SK-N-SH treated with all-trans-retinoic acid at 6 μM for 48 hours (cell line): ENCODE data around the gene DDIAS.

Experiments
- ARNTL ChIP-seq: fragments of 450-650 bp; formaldehyde crosslinking; IDR thresholded peaks from 2 replicates; pipeline ENCODE4 v1.5.0; 2020; ENCODE audit warnings: low read depth, mild to moderate bottlenecking, moderate library complexity, borderline replicate concordance
- BACH2 ChIP-seq: fragments of 250-450 bp; sonication (Bioruptor Pico); IDR thresholded peaks from 2 replicates; pipeline ENCODE4 v1.9.0; 2021; ENCODE audit warnings: mild to moderate bottlenecking, borderline replicate concordance
- GLIS3 ChIP-seq: fragments of 250-450 bp; sonication (Bioruptor Pico); IDR thresholded peaks from 2 replicates; pipeline ENCODE4 v1.5.0; 2020; ENCODE audit warnings: mild to moderate bottlenecking, moderate library complexity
- PPARA ChIP-seq: fragments of 250-450 bp; sonication (Bioruptor Pico); IDR thresholded peaks from 2 replicates; pipeline ENCODE4 v1.5.0; 2020; ENCODE audit warnings: mild to moderate bottlenecking, borderline replicate concordance
- RARB ChIP-seq: fragments of 250-450 bp; sonication (Bioruptor Pico); IDR thresholded peaks from 2 replicates; pipeline ENCODE4 v1.8.0; 2021; ENCODE audit warnings: mild to moderate bottlenecking, moderate library complexity
- SNAI2 ChIP-seq: fragments of 250-450 bp; sonication (Bioruptor Pico); IDR thresholded peaks from 2 replicates; pipeline ENCODE4 v1.5.0; 2020; ENCODE audit warnings: mild to moderate bottlenecking, moderate library complexity
- TOX ChIP-seq: fragments of 250-450 bp; sonication (Bioruptor Pico); IDR thresholded peaks from 2 replicates; pipeline ENCODE4 v1.8.0; 2021; ENCODE audit warnings: mild to moderate bottlenecking, moderate library complexity, borderline replicate concordance
- ZFP3 ChIP-seq: fragments of 250-450 bp; sonication (Bioruptor Pico); IDR thresholded peaks from 2 replicates; pipeline ENCODE4 v1.5.0; 2020; ENCODE audit warnings: mild to moderate bottlenecking, moderate library complexity
- TF ChIP-seq, protein P1 (sequence below): fragments of 250-450 bp; sonication (Bioruptor Pico); IDR thresholded peaks from 2 replicates; pipeline ENCODE4 v1.5.1; 2021; ENCODE audit warnings: mild to moderate bottlenecking, moderate library complexity
- TF ChIP-seq, protein P2 (sequence below): fragments of 250-450 bp; sonication (Bioruptor Pico); IDR thresholded peaks from 2 replicates; pipeline ENCODE4 v1.8.0; 2021; ENCODE audit warnings: low read depth, mild to moderate bottlenecking, moderate library complexity, borderline replicate concordance
- TF ChIP-seq, protein P3 (sequence below): fragments of 250-450 bp; sonication (Bioruptor Pico); IDR thresholded peaks from 2 replicates; pipeline ENCODE4 v1.8.0; 2020; ENCODE audit warnings: mild to moderate bottlenecking, moderate library complexity, borderline replicate concordance
- TF ChIP-seq, protein P4 (sequence below): fragments of 250-450 bp; sonication (Bioruptor Pico); IDR thresholded peaks from 2 replicates; pipeline ENCODE4 v1.5.1; 2020; ENCODE audit warnings: low read depth, mild to moderate bottlenecking, moderate library complexity
- TF ChIP-seq, protein P5 (sequence below): fragments of 250-450 bp; sonication (Bioruptor Pico); IDR thresholded peaks from 2 replicates; pipeline ENCODE4 v1.5.0; 2020; ENCODE audit warnings: mild to moderate bottlenecking, moderate library complexity

DNA sequence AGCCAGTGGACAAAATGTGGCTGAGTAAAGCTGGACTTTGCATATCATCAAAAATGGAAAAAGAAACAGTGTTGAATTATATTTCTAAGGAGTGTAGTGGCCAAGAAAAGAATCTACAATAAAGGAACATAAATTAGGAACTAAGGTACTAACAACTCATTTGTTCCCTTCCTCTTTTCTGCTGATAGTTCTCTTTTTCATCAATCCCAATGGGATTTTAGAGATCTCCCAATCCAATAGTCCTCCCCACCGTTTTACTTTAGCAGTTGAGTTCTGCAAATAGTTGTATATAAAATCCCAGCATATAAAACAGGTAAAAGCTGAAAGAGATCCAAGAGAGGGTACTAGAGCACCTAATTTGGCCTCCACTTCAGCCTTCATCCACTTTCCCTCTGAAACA lies 3.3 kb upstream of the DDIAS start:
- TF ChIP-seq, protein P1, sequence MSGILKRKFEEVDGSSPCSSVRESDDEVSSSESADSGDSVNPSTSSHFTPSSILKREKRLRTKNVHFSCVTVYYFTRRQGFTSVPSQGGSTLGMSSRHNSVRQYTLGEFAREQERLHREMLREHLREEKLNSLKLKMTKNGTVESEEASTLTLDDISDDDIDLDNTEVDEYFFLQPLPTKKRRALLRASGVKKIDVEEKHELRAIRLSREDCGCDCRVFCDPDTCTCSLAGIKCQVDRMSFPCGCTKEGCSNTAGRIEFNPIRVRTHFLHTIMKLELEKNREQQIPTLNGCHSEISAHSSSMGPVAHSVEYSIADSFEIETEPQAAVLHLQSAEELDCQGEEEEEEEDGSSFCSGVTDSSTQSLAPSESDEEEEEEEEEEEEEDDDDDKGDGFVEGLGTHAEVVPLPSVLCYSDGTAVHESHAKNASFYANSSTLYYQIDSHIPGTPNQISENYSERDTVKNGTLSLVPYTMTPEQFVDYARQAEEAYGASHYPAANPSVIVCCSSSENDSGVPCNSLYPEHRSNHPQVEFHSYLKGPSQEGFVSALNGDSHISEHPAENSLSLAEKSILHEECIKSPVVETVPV (CRISPR knock-in tag): no peak
- TF ChIP-seq, protein P2, sequence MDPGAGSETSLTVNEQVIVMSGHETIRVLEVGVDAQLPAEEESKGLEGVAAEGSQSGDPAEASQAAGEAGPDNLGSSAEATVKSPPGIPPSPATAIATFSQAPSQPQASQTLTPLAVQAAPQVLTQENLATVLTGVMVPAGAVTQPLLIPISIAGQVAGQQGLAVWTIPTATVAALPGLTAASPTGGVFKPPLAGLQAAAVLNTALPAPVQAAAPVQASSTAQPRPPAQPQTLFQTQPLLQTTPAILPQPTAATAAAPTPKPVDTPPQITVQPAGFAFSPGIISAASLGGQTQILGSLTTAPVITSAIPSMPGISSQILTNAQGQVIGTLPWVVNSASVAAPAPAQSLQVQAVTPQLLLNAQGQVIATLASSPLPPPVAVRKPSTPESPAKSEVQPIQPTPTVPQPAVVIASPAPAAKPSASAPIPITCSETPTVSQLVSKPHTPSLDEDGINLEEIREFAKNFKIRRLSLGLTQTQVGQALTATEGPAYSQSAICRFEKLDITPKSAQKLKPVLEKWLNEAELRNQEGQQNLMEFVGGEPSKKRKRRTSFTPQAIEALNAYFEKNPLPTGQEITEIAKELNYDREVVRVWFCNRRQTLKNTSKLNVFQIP: no peak
- TF ChIP-seq ZFP3 (no peak), PPARA (CRISPR knock-in tag) (no peak), BACH2 (no peak), ARNTL (no peak), TOX (CRISPR knock-in tag) (no peak), GLIS3 (CRISPR knock-in tag) (no peak), SNAI2 (CRISPR knock-in tag) (no peak), RARB (CRISPR knock-in tag) (no peak)
- TF ChIP-seq, protein P3, sequence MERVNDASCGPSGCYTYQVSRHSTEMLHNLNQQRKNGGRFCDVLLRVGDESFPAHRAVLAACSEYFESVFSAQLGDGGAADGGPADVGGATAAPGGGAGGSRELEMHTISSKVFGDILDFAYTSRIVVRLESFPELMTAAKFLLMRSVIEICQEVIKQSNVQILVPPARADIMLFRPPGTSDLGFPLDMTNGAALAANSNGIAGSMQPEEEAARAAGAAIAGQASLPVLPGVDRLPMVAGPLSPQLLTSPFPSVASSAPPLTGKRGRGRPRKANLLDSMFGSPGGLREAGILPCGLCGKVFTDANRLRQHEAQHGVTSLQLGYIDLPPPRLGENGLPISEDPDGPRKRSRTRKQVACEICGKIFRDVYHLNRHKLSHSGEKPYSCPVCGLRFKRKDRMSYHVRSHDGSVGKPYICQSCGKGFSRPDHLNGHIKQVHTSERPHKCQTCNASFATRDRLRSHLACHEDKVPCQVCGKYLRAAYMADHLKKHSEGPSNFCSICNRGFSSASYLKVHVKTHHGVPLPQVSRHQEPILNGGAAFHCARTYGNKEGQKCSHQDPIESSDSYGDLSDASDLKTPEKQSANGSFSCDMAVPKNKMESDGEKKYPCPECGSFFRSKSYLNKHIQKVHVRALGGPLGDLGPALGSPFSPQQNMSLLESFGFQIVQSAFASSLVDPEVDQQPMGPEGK (CRISPR knock-in tag): no peak
- TF ChIP-seq, protein P4, sequence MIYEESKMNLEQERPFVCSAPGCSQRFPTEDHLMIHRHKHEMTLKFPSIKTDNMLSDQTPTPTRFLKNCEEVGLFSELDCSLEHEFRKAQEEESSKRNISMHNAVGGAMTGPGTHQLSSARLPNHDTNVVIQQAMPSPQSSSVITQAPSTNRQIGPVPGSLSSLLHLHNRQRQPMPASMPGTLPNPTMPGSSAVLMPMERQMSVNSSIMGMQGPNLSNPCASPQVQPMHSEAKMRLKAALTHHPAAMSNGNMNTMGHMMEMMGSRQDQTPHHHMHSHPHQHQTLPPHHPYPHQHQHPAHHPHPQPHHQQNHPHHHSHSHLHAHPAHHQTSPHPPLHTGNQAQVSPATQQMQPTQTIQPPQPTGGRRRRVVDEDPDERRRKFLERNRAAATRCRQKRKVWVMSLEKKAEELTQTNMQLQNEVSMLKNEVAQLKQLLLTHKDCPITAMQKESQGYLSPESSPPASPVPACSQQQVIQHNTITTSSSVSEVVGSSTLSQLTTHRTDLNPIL (CRISPR knock-in tag): no peak
- TF ChIP-seq, protein P5, sequence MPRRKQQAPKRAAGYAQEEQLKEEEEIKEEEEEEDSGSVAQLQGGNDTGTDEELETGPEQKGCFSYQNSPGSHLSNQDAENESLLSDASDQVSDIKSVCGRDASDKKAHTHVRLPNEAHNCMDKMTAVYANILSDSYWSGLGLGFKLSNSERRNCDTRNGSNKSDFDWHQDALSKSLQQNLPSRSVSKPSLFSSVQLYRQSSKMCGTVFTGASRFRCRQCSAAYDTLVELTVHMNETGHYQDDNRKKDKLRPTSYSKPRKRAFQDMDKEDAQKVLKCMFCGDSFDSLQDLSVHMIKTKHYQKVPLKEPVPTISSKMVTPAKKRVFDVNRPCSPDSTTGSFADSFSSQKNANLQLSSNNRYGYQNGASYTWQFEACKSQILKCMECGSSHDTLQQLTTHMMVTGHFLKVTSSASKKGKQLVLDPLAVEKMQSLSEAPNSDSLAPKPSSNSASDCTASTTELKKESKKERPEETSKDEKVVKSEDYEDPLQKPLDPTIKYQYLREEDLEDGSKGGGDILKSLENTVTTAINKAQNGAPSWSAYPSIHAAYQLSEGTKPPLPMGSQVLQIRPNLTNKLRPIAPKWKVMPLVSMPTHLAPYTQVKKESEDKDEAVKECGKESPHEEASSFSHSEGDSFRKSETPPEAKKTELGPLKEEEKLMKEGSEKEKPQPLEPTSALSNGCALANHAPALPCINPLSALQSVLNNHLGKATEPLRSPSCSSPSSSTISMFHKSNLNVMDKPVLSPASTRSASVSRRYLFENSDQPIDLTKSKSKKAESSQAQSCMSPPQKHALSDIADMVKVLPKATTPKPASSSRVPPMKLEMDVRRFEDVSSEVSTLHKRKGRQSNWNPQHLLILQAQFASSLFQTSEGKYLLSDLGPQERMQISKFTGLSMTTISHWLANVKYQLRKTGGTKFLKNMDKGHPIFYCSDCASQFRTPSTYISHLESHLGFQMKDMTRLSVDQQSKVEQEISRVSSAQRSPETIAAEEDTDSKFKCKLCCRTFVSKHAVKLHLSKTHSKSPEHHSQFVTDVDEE (CRISPR knock-in tag): no peak
